Testis (tissue), 3 donors: ENCODE data around the gene SEPTIN2. TPM values are rescaled to one million over a fixed set of nuclear protein-coding genes. Genes with fewer than 3 reads are reported as not detected.

Source experiments
- DNase-seq: peaks from one replicate; pipeline ENCODE4 v3.0.0-alpha.2; 2019
- H3K27ac ChIP-seq, 2 donors: fragments of 200-600 bp; sonication (generic); one replicate each; pipeline ENCODE4 v1.5.1; 2019
- H3K27me3 ChIP-seq: fragments of 200-600 bp; sonication (generic); one replicate; pipeline ENCODE4 v1.5.1; 2019
- H3K36me3 ChIP-seq: fragments of 200-600 bp; sonication (generic); one replicate; pipeline ENCODE4 v1.5.1; 2017; ENCODE audit warnings: low read depth; ENCODE audit errors: missing control alignments
- H3K4me1 ChIP-seq: fragments of 200-600 bp; sonication (generic); one replicate; pipeline ENCODE4 v1.5.1; 2019
- H3K4me3 ChIP-seq, 2 donors: fragments of 200-600 bp; sonication (generic); one replicate each; pipeline ENCODE4 v1.5.1; 2017 to 2019
- H3K9me3 ChIP-seq: fragments of 200-600 bp; sonication (generic); one replicate; pipeline ENCODE4 v1.5.1; 2017
- POLR2A ChIP-seq: fragments of 450-650 bp; IDR thresholded peaks from one replicate; pipeline ENCODE4 v1.6.1; 2017; ENCODE audit warnings: antibody characterized with exemption, mild to moderate bottlenecking, moderate library complexity
- WGBS, 2 donors: methylation state at CpG; one replicate each; pipeline ENCODE4 v1.1.5; 2018; 5-methylcytosine and 5-hydroxymethylcytosine counted together
- intact Hi-C: fragments of 100-400 bp; cut with DNase I; formaldehyde crosslinking; loops from one replicate; pipeline ENCODE4 v1.15.1; 2023; ENCODE audit warnings: low total_unique reads
- polyA plus RNA-seq: library from polyadenylated mRNA; stranded (reverse); fragments of 350-450 nt; fragmentation: Illumina TruSeq; extraction: RNeasy Lipid Tissue Mini Kit (QIAGEN cat#74804); gene quantifications from one replicate; pipeline ENCODE4 v1.2.3, GENCODE V29; 2014; ENCODE audit warnings: low read depth, low replicate concordance; ENCODE audit not compliant: insufficient read depth
- total RNA-seq, 2 donors: library from RNA; depleted of rRNA; stranded (reverse); fragments of >200 nt; gene quantifications; one replicate each; pipeline ENCODE4 v1.2.3, GENCODE V29; 2016
- TF ChIP-seq, protein P1 (sequence below), 3 experiments: fragments of 450-650 bp in 2 of 3; fragments of 200-600 bp in 1 of 3; sonication (generic) in 1 of 3; IDR thresholded peaks; one replicate each; pipeline ENCODE4 v1.5.1; 2016 to 2019; ENCODE audit warnings: antibody characterized with exemption in 3 of 3, mild to moderate bottlenecking in 2 of 3, moderate library complexity in 1 of 3

Gene SEPTIN2
- total and polyA plus RNA-seq, 3 donors from 2014 or later: 310 to 365 (median 334) TPM

DNA sequence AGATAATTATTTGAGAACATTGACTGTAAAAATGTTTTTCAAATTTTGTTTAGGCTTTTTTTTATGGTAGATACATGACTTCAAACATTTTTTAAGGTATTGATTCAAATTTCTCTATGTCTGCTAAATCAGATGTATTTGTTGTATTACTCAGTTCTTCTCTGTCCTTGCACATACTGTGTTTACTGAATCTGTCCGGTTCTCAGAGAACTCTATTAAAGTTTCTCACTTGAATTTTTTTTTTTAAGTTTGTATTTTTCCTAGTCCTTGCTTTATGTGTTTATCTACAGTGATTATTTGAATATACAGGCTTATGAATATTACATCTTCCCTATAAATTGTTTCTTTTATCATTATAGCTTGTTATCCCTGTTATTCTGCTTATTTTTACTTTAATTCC is 5.3 kb downstream of the SEPTIN2 start:
- Histone ChIP-seq H3K9me3 (no peaks in the 10 kb centered on the region), H3K4me1 (peaks cover 46% of the 10 kb centered on the region), H3K4me3 (no peak overlapping the region), H3K36me3 (no peaks in the 10 kb centered on the region), H3K27me3 (no peaks in the 10 kb centered on the region), H3K27ac (no peak overlapping the region)
- DNase-seq: no peak
- no peak for TF ChIP-seq POLR2A
- TF ChIP-seq, protein P1, sequence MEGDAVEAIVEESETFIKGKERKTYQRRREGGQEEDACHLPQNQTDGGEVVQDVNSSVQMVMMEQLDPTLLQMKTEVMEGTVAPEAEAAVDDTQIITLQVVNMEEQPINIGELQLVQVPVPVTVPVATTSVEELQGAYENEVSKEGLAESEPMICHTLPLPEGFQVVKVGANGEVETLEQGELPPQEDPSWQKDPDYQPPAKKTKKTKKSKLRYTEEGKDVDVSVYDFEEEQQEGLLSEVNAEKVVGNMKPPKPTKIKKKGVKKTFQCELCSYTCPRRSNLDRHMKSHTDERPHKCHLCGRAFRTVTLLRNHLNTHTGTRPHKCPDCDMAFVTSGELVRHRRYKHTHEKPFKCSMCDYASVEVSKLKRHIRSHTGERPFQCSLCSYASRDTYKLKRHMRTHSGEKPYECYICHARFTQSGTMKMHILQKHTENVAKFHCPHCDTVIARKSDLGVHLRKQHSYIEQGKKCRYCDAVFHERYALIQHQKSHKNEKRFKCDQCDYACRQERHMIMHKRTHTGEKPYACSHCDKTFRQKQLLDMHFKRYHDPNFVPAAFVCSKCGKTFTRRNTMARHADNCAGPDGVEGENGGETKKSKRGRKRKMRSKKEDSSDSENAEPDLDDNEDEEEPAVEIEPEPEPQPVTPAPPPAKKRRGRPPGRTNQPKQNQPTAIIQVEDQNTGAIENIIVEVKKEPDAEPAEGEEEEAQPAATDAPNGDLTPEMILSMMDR (IDR thresholded peaks at IDR 0.05): no peak
- WGBS, 2 donors: 27 to 45% methylated on average over 1 of the region's 1 CpG
- intact Hi-C loops: no loop called here

DNA sequence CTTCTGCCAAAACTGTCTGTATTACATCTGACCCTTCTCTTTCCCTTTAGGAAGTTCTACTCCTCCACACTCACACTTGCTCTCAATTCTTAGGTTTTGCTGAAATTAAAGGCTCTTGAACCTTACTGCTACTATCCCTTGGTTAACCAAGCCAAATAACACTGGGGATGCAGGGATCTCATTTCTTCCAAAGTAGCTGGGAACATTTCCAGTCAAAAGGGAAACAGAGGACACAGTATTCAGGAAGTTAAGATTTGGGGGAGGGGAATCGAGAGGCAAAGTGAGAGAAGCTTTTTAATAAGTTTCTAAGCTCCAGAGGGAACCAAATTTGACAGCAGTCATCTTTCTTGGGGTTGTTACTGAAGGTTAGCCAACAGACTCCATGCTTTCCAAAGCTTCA is 6.2 kb downstream of the SEPTIN2 start:
- 26 to 36% methylated on average over 1 of the region's 1 CpG for WGBS, 2 donors
- H3K27ac ChIP-seq: no peak overlapping the region
- H3K27me3 ChIP-seq: no peaks in the 10 kb centered on the region
- H3K9me3 ChIP-seq: no peaks in the 10 kb centered on the region
- TF ChIP-seq POLR2A: no peak
- TF ChIP-seq, protein P1 (IDR thresholded peaks at IDR 0.05): no peak
- no peaks in the 10 kb centered on the region for H3K36me3 ChIP-seq
- DNase-seq: no peak
- H3K4me1 ChIP-seq: peaks cover 46% of the 10 kb centered on the region
- intact Hi-C loops: no loop called here
- H3K4me3 ChIP-seq: no peak overlapping the region

GRCh38 chr2:241323778-241324177 is 8.1 kb downstream of the SEPTIN2 start:
- H3K4me3 ChIP-seq: no peak overlapping the region
- no peaks in the 10 kb centered on the region for H3K36me3 ChIP-seq
- H3K9me3 ChIP-seq: no peaks in the 10 kb centered on the region
- H3K27ac ChIP-seq: no peak overlapping the region
- H3K4me1 ChIP-seq: peaks cover 27% of the 10 kb centered on the region
- no peak for DNase-seq
- intact Hi-C loops: no loop called here
- TF ChIP-seq, protein P1 (IDR thresholded peaks at IDR 0.05): no peak
- TF ChIP-seq POLR2A: no peak
- no peaks in the 10 kb centered on the region for H3K27me3 ChIP-seq
- whole genome bisulfite sequencing, 2 donors: 70 to 83% methylated on average over 5 of the region's 5 CpGs

DNA sequence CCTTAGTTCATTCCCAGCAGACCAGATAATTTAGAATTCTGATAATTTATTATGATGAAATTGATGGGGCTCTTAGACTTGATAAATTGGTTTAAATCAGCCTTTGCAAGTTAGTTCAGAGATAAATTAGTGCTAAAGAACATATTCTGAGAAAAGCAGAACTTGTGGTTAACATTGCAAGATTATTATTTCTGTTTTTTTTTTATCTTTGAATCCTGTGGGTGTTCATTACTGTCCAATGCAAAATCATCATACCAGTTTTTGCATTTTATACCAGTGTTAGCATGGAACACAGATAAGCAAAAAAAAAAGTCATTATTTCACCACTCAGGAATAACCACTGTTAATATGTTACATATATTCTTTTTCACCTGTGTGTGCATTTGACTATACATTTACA is 9.1 kb downstream of the SEPTIN2 start:
- no peak for DNase-seq
- intact Hi-C loops: no loop called here
- Histone ChIP-seq H3K9me3 (no peaks in the 10 kb centered on the region), H3K27me3 (no peaks in the 10 kb centered on the region), H3K36me3 (no peaks in the 10 kb centered on the region), H3K4me3 (no peak overlapping the region), H3K4me1 (peaks cover 24% of the 10 kb centered on the region), H3K27ac (no peak overlapping the region)
- TF ChIP-seq POLR2A: no peak
- TF ChIP-seq, protein P1 (IDR thresholded peaks at IDR 0.05): no peak

DNA sequence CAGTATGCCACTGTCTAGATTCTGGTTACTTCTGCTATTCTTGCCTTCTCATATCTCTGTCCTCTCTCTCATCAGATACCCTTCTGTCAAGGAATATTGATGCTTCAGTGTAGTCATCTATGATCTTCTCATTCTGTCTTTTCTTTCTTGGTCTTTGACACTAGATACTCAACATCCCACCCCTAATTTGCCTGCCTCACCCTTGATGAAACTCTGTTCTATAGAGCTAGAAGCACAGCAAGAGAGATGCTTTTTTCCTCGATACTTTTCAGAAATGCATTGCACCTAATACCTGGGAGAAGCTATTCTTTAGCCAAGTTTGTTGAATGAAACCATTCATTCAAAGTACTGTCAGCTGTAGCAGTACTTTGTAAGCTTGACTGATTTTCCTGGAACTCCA is 9.5 kb downstream of the SEPTIN2 start:
- Histone ChIP-seq H3K4me1 (peaks cover 24% of the 10 kb centered on the region), H3K36me3 (no peaks in the 10 kb centered on the region), H3K27ac (no peak overlapping the region), H3K9me3 (no peaks in the 10 kb centered on the region), H3K27me3 (no peaks in the 10 kb centered on the region), H3K4me3 (no peak overlapping the region)
- 84 to 90% methylated on average over 1 of the region's 1 CpG for WGBS, 2 donors
- intact Hi-C loops: no loop called here
- DNase-seq: no peak
- TF ChIP-seq, protein P1 (IDR thresholded peaks at IDR 0.05): no peak
- no peak for TF ChIP-seq POLR2A
